ENCODE data around the gene HTR2B. TPM values are rescaled to one million over a fixed set of nuclear protein-coding genes. Genes with fewer than 3 reads are reported as not detected.
A peak's percentile ranks its signal among the peaks of the same experiment; 100 is the strongest.
"Not testable (repeated sequence)": the region's sequence is repeated elsewhere in the genome, so short reads cannot be mapped to it uniquely, and the experiment has no call there.

HTR2B gene
- total RNA-seq, 2 donors from 2014 or later, result not detected

DNA sequence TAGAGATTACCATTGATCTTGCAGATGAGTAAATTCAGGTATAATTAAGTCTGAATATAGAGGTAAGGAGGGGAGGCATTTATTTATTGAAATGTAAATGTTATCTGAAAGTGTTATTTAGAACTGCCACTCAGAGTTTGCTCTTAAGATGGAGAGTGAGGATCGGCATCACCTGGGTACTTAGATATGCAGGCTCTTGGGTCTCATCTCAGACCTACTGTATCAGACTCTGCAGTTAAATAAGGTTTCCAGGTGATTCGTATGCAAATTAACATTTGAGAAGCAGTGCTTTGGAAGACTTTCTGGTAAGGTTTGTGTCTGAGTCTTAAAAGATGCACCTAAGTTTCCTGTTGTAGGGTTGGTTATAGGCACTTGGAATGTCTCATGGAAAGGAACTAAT lies 9.2 kb downstream of the HTR2B start:
- H3K36me3 Mint-ChIP-seq, result peaks cover 6% of the 10 kb centered on the region in 2 donors
- no peak overlapping the region for H3K27ac Mint-ChIP-seq
- no peaks in the 10 kb centered on the region for H3K9me3 Mint-ChIP-seq
- ATAC-seq (no peak), DNase-seq (ENCODE audit: low spot score in 2 of 2) (no peak)

DNA sequence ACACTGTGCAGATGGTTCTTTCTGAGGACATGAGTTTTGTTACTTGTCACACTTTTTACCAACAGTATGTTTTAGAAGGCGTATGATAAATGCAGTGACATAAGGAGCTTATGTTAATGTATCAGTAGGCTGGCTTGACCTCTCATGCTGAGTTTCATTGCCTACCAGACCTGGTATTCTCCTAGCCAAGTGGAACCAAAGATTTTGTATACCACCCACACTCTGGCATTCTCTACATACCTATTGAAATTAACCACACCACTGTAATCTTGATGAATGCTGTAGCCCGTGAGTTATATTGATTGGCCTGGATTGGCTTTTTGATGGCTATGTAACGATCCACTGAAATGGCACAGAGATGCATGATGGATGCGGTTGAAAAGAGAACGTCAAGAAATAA lies 11.4 kb downstream of the HTR2B start:
- ATAC-seq, result no peak
- no peak for DNase-seq (ENCODE audit: low spot score in 2 of 2)
- Mint-ChIP-seq H3K36me3 (peaks cover 6 to 13% of the 10 kb centered on the region in 2 donors), H3K9me3 (no peaks in the 10 kb centered on the region), H3K27ac (no peak overlapping the region)

DNA sequence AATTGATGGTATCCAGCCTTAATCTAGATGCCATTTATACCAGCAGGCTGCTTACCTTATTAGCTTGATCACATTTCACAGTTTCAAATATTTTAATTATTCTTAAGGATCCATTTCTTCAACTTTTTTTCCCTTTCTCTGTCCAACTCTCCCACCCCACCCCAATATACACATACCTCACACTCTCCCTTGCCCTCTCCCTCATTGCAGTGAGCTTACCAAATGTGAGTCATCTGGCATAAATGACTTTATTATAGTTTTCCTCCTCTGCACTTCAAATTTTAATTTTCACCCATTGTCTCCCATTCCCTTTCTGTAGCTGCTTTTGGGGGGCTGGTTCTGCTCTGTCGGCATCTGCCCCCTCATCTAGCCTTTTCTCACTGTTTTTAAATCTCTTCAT lies 12.9 kb downstream of the HTR2B start:
- DNase-seq (ENCODE audit: low spot score in 2 of 2), result no peak
- no peak for ATAC-seq
- no peaks in the 10 kb centered on the region for H3K9me3 Mint-ChIP-seq
- H3K27ac Mint-ChIP-seq, result no peak overlapping the region
- peaks cover 6 to 15% of the 10 kb centered on the region in 2 donors for H3K36me3 Mint-ChIP-seq

DNA sequence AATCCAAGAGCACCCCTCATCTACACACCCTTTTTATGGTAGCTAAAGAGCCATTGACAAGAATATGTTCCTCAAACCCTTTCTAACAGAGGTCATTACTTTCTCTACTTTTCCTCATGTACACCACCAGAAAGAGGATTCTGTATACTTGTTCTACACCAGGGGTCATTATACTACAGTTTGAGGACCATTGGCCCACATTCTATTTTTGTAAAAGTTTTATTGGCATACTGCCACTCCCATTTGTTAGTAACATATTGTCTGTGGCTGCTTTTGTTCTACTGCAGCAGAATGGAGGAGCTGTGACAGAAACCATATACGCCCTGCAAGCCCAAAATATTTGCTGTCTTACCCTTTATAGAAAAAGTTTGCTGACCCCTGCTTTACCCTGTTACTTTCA lies 14.3 kb downstream of the HTR2B start:
- Mint-ChIP-seq H3K27ac (no peak overlapping the region), H3K9me3 (no peaks in the 10 kb centered on the region), H3K36me3 (peaks cover 6 to 15% of the 10 kb centered on the region in 2 donors)
- ATAC-seq (no peak), DNase-seq (ENCODE audit: low spot score in 2 of 2) (no peak)

DNA sequence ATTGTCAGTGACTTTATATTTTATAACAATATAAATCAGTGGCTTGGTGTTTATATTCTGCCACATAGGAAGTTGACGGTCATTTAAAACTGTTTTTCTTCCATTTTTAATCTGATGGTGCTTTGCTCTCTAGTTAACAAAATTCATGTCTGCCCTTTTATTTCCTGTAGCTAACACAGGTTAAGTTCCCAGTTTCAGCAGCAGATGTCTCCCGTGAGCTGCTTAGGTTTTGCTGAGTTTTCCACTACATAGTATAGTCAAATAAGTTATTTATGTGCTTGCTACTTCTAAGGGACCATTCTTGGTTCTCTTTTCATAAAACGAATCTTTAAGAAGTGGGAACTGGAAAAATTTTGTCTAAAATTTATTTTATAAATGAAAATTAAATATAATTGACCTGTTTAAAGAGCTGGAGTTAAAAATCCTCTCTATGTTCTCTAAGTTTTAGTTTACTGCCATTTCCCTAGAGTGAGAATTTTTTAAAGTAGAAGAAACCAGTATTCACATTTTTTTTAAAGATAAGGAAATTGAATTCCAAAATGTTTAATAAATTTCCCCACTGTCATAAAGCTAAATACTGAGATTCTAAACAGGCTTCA lies 20.6 kb downstream of the HTR2B start:
- peaks cover 22 to 23% of the 10 kb centered on the region in 2 donors for H3K36me3 Mint-ChIP-seq
- H3K27ac Mint-ChIP-seq, result no peak overlapping the region
- H3K9me3 Mint-ChIP-seq, result peaks cover 0 to 9% of the 10 kb centered on the region in 2 donors
- ATAC-seq, result peak; percentile 43 to 59
- DNase-seq (ENCODE audit: low spot score in 2 of 2), result peak in 1 of 2 donors; percentile 48

DNA sequence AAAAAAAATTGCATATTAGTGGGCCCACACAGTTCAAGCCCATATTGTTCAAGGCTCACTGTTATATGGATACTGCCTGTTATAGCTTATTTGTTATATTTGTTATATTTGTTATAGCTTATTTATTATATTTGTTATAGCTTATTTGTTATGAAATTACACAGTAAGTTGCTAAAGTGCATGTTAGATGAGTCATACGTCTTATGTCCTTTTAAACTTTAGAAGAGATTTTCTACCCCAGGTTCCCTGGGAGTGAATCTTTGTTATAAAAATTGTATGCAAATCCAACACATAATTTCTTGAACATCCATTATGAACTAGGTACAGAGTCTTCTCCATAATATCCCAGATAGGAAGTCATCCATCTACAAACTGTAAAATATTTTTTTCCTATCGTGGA lies 22.1 kb downstream of the HTR2B start:
- DNase-seq (ENCODE audit: low spot score in 2 of 2) (no peak), ATAC-seq (no peak)
- H3K36me3 Mint-ChIP-seq, result peaks cover 27 to 37% of the 10 kb centered on the region in 2 donors
- peak overlapping the region in 1 of 2 donors; percentile 11 for H3K27ac Mint-ChIP-seq
- H3K9me3 Mint-ChIP-seq, result peaks cover 11 to 20% of the 10 kb centered on the region in 2 donors

DNA sequence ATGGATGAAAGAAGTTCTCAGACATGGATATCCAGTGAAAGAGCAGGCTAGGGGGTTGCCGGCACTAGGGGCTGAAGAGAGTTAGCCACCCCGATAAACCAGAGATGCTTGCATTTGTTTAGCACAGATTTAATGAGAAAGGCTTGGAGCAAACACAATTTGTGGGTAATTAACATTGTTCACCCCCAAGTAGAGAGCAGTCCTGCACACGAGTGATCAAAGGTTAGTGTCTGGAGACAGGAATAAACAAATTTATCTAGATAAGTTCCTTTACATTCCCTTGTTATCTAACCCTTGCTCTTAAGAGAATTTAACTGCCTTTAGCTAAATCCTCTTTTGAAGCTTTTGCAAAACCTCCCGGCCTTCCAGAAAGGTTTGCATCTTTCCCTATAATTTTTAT lies 23.9 kb downstream of the HTR2B start:
- Mint-ChIP-seq H3K36me3 (peaks cover 43 to 54% of the 10 kb centered on the region in 2 donors), H3K9me3 (peaks cover 15 to 24% of the 10 kb centered on the region in 2 donors), H3K27ac (no peak overlapping the region)
- ATAC-seq (no peak), DNase-seq (ENCODE audit: low spot score in 2 of 2) (no peak)

DNA sequence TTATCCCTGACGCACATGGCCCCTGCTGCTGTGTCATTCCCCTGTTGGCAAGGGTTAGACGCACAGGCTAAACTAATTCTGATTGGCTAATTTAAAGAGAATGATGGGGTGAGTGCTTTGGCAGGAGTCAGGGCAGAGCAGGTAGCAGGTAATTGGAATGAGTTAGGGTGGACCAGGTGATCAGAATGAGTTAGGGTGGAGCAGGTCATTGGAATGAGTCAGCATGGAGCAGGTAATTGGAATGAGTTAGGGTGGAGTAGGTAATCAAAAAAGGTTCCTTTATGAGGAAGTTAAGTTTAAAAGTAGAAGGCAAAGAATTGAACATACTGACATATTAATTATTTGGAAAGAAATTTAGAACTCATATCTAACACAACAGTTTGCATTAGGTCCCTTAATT lies 24.5 kb downstream of the HTR2B start:
- not testable (repeated sequence) for H3K27ac Mint-ChIP-seq; ATAC-seq; DNase-seq (ENCODE audit: low spot score in 2 of 2)
- peaks cover 15 to 24% of the 10 kb centered on the region in 2 donors for H3K9me3 Mint-ChIP-seq
- peaks cover 49 to 61% of the 10 kb centered on the region in 2 donors for H3K36me3 Mint-ChIP-seq

DNA sequence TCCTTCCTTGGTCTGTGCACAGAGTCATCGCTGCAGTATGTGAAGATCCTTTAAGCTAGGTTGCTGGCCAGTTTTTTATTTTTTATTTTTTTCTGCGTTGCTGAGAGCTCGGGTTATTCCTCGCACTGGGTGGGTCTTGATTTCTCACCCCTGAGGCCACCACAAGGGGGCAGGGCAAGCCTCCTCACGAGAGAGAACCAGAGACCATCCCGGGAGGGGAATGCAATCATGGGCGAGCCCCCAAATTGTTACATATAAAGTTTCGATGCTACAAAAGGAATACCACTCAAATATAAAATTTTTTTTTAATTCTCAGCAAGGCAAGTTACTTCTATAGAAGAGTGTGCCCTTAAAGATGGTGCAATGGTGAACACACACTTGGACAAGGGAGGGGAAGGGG lies 24.9 kb downstream of the HTR2B start:
- Mint-ChIP-seq H3K27ac (no peak overlapping the region), H3K9me3 (peaks cover 15 to 24% of the 10 kb centered on the region in 2 donors), H3K36me3 (peaks cover 51 to 63% of the 10 kb centered on the region in 2 donors)
- no peak for ATAC-seq
- no peak for DNase-seq (ENCODE audit: low spot score in 2 of 2)

DNA sequence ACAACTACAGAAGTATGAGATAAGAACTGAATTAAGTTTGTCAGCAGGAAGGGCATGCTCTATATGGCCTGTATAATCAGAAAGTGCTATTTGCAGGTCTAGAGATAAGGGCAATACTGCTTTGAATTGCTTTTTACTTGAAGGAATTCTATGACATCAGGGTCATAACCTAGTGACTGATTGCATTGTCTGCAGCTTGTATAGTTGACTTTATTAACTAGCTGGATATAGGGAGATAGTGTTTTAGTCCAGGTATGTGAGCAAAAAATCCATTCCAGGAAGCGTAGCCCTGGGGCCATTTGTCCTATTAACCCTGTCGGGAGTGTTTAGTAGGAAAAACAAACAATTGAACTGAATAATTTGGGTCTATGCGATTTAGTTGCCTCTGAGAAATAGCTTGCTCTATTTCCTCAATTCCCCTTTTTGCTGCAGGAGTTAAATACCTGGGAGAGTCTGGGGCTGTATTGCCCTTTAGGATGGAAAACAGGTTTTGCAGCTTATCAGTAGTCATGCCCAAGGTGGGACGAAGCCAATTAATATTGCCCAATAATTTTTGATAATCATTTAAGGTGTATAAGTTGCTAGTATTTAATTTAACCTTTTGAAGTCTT lies 30.0 kb downstream of the HTR2B start:
- Mint-ChIP-seq H3K9me3 (peaks cover 15 to 17% of the 10 kb centered on the region in 2 donors), H3K36me3 (peaks cover 67 to 73% of the 10 kb centered on the region in 2 donors), H3K27ac (no peak overlapping the region)
- DNase-seq (ENCODE audit: low spot score in 2 of 2) (no peak), ATAC-seq (no peak)

DNA sequence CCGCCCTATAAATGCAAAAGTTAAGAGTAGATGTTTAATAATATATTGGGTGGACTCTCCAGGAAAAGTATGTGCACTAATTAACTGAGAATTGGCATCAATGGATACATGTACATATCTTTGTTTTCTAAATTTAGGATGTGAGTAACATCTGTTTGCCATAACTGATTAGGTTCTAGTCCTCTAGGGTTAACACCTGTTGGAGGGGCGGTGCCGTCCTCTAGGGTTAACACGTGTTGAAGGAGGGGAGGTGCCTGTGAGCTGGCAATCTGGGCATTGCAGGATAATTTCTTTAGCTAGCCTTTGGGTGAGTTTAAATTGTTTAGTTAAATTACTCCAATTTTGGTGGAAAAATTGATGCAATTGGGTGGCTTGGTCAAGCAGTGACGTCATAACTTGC lies 30.9 kb downstream of the HTR2B start:
- H3K27ac Mint-ChIP-seq, result no peak overlapping the region
- DNase-seq (ENCODE audit: low spot score in 2 of 2), result no peak
- H3K36me3 Mint-ChIP-seq, result peaks cover 58 to 64% of the 10 kb centered on the region in 2 donors
- no peak for ATAC-seq
- H3K9me3 Mint-ChIP-seq, result peaks cover 13% of the 10 kb centered on the region in 2 donors

DNA sequence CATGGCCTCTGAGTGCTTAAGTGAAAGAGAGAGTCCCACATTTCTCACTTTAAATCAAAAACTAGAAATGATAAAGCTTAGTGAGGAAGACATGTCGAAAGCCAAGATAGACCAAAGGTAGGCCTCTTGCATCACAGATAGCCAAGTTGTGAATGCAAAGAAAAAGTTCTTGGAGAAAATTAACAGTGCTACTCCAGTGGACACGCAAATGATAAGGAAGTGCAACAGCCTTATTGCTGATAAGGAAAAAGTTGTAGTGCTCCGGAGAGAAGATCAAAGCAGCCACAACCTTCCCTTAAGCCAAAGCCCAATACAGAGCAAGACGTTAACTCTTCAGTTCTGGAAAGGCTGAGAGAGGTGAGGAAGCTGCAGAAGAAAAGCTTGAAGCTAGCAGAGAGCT lies 36.1 kb downstream of the HTR2B start:
- ATAC-seq (no peak), DNase-seq (ENCODE audit: low spot score in 2 of 2) (no peak)
- Mint-ChIP-seq H3K9me3 (no peaks in the 10 kb centered on the region), H3K36me3 (peaks cover 19 to 31% of the 10 kb centered on the region in 2 donors), H3K27ac (no peak overlapping the region)

DNA sequence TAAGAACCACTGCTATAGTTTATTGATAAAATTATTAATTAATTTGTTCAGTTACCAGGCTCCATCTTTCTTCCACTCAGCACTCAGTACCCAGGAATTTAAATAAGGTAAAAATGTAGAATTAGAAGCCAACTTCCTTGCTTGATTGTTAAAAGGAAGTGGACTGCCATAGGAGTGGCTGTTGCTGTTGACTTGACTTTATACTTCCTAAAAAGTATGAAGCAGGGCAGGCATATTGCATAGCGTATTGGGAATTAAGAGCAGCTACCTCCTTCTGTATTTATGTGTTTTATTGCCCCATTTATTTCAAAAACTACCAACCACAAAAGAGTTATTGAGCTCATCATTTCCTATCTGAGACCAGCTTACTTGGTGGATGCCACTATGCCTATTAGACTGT lies 40.3 kb downstream of the HTR2B start:
- peaks cover 22 to 37% of the 10 kb centered on the region in 2 donors for H3K36me3 Mint-ChIP-seq
- no peak for ATAC-seq
- DNase-seq (ENCODE audit: low spot score in 2 of 2), result no peak
- H3K9me3 Mint-ChIP-seq, result no peaks in the 10 kb centered on the region
- no peak overlapping the region for H3K27ac Mint-ChIP-seq

DNA sequence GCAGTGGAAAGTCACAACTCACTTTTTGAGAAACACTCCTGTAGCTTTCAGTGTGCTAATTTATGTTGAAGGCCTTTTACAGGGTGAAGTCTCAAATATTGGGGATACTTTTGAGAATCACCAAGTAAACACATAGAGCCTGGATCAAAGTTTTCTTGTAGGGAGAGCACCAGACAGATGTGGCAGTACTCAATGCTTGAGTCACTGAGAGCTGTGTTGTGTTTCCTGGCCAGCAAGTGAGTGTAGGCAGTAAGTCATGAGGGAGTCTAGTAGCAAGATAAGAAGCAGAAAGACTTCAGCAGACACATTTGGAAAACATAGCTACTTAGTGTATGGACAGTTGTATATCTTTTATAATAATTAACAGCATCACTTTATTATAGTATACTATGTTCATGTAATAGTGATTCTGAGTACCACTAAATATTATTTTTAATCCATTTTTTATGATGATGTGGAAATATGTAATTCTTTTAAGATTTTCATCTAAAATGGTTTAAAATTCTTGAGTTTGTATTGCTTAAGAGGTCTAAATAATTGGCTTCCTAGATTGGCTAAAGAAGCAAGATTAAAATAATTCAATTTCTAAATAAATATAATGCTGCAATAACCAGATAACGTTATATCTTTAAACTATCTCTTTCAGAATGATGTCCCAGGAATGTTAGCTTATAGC lies 55.3 kb downstream of the HTR2B start:
- H3K27ac Mint-ChIP-seq, result no peak overlapping the region
- ATAC-seq, result peak in 1 of 2 donors; percentile 56
- DNase-seq (ENCODE audit: low spot score in 2 of 2), result no peak
- no peaks in the 10 kb centered on the region for H3K9me3 Mint-ChIP-seq
- peaks cover 13 to 20% of the 10 kb centered on the region in 2 donors for H3K36me3 Mint-ChIP-seq

DNA sequence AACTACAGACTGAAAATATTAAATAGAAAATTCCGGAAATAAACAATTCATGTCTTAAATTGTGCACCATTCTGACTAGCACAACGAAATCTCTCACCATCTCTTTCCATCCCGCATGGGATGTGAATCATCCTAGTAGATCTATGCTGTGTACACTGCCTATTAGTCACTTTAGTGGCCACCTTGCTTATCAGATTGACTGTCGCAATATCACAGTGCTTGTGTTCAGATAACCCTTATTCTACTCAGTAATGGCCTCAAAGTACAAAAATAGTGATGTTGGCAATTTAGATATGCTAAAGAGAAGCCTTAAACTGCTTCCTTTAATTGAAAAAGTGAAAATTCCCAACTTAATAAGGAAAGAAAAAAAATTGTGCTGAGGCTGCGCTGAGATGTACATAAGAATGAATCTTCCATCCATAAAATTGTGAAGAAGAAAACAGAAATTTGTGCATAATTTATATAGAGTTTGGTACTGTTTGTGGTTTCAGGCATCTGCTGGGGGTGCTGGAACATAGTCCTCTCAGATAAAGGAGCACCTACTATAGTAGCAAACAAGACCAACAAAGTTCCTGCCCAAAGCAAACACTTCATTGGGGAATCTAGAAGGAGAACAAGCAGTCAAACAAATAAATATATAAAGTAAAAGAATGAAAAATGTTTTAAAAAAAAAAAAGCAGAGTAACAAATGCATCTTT lies 56.2 kb downstream of the HTR2B start:
- Mint-ChIP-seq H3K36me3 (peaks cover 13 to 20% of the 10 kb centered on the region in 2 donors), H3K27ac (peak overlapping the region; percentile 17 to 37), H3K9me3 (no peaks in the 10 kb centered on the region)
- DNase-seq (ENCODE audit: low spot score in 2 of 2) (no peak), ATAC-seq (peak; percentile 78 to 98)

DNA sequence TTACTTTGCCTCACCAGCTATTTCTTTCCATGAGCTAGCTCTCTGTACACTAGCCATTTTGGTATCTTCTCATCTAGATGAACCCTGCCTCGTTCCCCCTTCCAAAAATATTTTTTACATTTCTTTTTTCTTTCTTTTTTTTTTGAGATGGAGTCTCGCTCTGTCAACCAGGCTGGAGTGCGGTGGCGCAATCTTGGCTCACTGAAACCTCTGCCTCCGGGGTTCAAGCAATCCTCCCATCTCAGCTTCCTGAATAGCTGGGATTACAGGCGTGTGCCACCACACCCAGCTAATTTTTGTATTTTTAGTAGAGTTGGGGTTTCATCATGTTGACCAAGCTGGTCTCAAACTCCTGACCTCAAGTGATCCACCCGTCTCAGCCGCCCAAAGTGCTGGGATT lies 57.3 kb downstream of the HTR2B start:
- H3K9me3 Mint-ChIP-seq; ATAC-seq; DNase-seq (ENCODE audit: low spot score in 2 of 2); H3K27ac Mint-ChIP-seq: not testable (repeated sequence)
- H3K36me3 Mint-ChIP-seq, result peaks cover 13 to 20% of the 10 kb centered on the region in 2 donors

DNA sequence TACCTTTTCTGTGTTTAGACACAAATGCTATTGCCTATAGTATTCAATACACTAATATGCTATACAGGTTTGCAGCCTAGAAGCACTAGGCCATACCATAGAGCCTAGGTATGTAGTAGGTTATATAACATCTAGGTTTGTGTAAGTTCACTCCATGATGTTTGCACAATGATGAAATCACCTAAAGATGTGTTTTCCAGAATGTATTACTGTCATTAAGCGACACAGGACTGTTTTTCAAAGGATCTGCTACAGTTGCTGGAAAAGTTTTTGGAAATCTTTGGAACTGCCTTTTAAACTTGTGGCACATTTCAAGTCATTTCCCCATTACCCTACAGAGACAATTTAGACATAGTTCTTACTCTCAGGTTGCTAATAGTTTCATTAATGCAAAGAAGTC lies 58.9 kb downstream of the HTR2B start:
- DNase-seq (ENCODE audit: low spot score in 2 of 2), result no peak
- Mint-ChIP-seq H3K9me3 (no peaks in the 10 kb centered on the region), H3K36me3 (peaks cover 13 to 28% of the 10 kb centered on the region in 2 donors), H3K27ac (no peak overlapping the region)
- no peak for ATAC-seq

Data from activated naive CD4-positive, alpha-beta T cell treated with anti-CD3 and anti-CD28 coated beads, Interleukin-2, amount 50 U/mL, for 72 hours (primary cell).